ENCODE data around the gene EIF6. TPM values are rescaled to one million over a fixed set of nuclear protein-coding genes. Genes with fewer than 3 reads are reported as not detected.

EIF6 gene
- total and polyA plus RNA-seq, 2 experiments from 2014 or later, result 149 to 215 TPM

- no peaks in the 10 kb centered on the region for H3K79me2 ChIP-seq (replicated peaks; ENCODE audit: insufficient read depth)
- H3K4me2 ChIP-seq, result no peak overlapping the region
- no peak overlapping the region for H2AFZ ChIP-seq
- H3K4me1 Mint-ChIP-seq, result peaks cover 14% of the 10 kb centered on the region
- peaks cover 10% of the 10 kb centered on the region for H3K27me3 Mint-ChIP-seq (ENCODE audit: insufficient read depth, low read depth, poor library complexity)
- no peaks in the 10 kb centered on the region for H3K9me3 Mint-ChIP-seq
- TF ChIP-seq ETS1 (IDR thresholded peaks at IDR 0.05), result no peak
- TF ChIP-seq EZH2 (IDR thresholded peaks at IDR 0.05; ENCODE audit: low read depth, unreplicated experiment), result no peak
- no peak overlapping the region for H3K4me3 ChIP-seq
- no peaks in the 10 kb centered on the region for H3K36me3 Mint-ChIP-seq (ENCODE audit: low read depth)
- H3K27me3 ChIP-seq (ENCODE audit: insufficient read depth), result no peaks in the 10 kb centered on the region
- no peak for ATAC-seq
- DNase-seq (ENCODE audit: low spot score), result no peak
- H4K20me1 ChIP-seq (replicated peaks; ENCODE audit: insufficient read depth), result no peaks in the 10 kb centered on the region
- no peak overlapping the region for H3K4me3 Mint-ChIP-seq
- H3K9me2 ChIP-seq (ENCODE audit: insufficient read depth), result no peaks in the 10 kb centered on the region
- H3K4me1 ChIP-seq (ENCODE audit: insufficient read depth), result peaks cover 9% of the 10 kb centered on the region
- no peaks in the 10 kb centered on the region for H3F3A ChIP-seq (replicated peaks; ENCODE audit: low read depth)
- H3K36me3 ChIP-seq (ENCODE audit: insufficient read depth), result no peaks in the 10 kb centered on the region
- H3K27ac Mint-ChIP-seq, result no peak overlapping the region
- H3K27ac ChIP-seq (ENCODE audit: low read depth), result no peak overlapping the region
Observed at GRCh38 chr20:35299780-35300179, 15.2 kb upstream of the EIF6 start.

GRCh38 chr20:35298264-35298663, 13.7 kb upstream of the EIF6 start:
- Histone ChIP-seq H2AFZ (no peak overlapping the region), H3K79me2 (replicated peaks; ENCODE audit: insufficient read depth) (no peaks in the 10 kb centered on the region), H3K27me3 (ENCODE audit: insufficient read depth) (no peaks in the 10 kb centered on the region), H3K4me3 (no peak overlapping the region), H3K4me2 (no peak overlapping the region), H4K20me1 (replicated peaks; ENCODE audit: insufficient read depth) (no peaks in the 10 kb centered on the region), H3K9me2 (ENCODE audit: insufficient read depth) (no peaks in the 10 kb centered on the region), H3K4me1 (ENCODE audit: insufficient read depth) (no peaks in the 10 kb centered on the region), H3F3A (replicated peaks; ENCODE audit: low read depth) (no peaks in the 10 kb centered on the region), H3K36me3 (ENCODE audit: insufficient read depth) (no peaks in the 10 kb centered on the region), H3K27ac (ENCODE audit: low read depth) (no peak overlapping the region)
- Mint-ChIP-seq H3K9me3 (no peaks in the 10 kb centered on the region), H3K27ac (no peak overlapping the region), H3K4me1 (peaks cover 2% of the 10 kb centered on the region), H3K27me3 (ENCODE audit: insufficient read depth, low read depth, poor library complexity) (peaks cover 9% of the 10 kb centered on the region), H3K36me3 (ENCODE audit: low read depth) (no peaks in the 10 kb centered on the region), H3K4me3 (no peak overlapping the region)
- DNase-seq (ENCODE audit: low spot score) (no peak), ATAC-seq (no peak)
- TF ChIP-seq EZH2phosphoT487 (IDR thresholded peaks at IDR 0.05; ENCODE audit: unreplicated experiment) (no peak), JUNB (IDR thresholded peaks at IDR 0.05; ENCODE audit: unreplicated experiment) (no peak), NANOG (IDR thresholded peaks at IDR 0.05; ENCODE audit: borderline replicate concordance) (no peak), REST (IDR thresholded peaks at IDR 0.05; ENCODE audit: unreplicated experiment) (no peak), EZH2 (IDR thresholded peaks at IDR 0.05; ENCODE audit: low read depth, unreplicated experiment) (no peak), ZNF114 (CRISPR knock-in tag; IDR thresholded peaks at IDR 0.05) (no peak), STAT1 (IDR thresholded peaks at IDR 0.05; ENCODE audit: unreplicated experiment) (no peak), POLR2AphosphoS5 (IDR thresholded peaks at IDR 0.05; ENCODE audit: low read depth) (no peak), ZNF462 (CRISPR knock-in tag; IDR thresholded peaks at IDR 0.05) (no peak), CREB1 (CRISPR knock-in tag; IDR thresholded peaks at IDR 0.05; ENCODE audit: low read depth) (no peak)
